Fibroblast of villous mesenchyme (primary cell): Measurements from ENCODE around the gene MYH7. TPM values are rescaled to one million over a fixed set of nuclear protein-coding genes. Genes with fewer than 3 reads are reported as not detected.

Source experiments
- DNase-seq: peaks from one replicate; pipeline ENCODE4 v3.0.0-alpha.2; 2010; ENCODE audit warnings: low read depth
- H3K4me3 ChIP-seq: 2 replicates; pipeline ENCODE4 v1.5.1; 2011; ENCODE audit warnings: low read depth, mild to moderate bottlenecking, low read length
- CTCF ChIP-seq: IDR thresholded peaks from 2 replicates; pipeline ENCODE4 v1.5.1; 2012; ENCODE audit warnings: low read depth, mild to moderate bottlenecking, low read length; ENCODE audit not compliant: insufficient read depth
- small RNA-seq: library from RNA; depleted of rRNA; stranded (forward); fragments of <200 nt; gene quantifications from one replicate; pipeline ENCODE3, GENCODE V24; 2012
- total RNA-seq: library from RNA; depleted of rRNA; stranded (reverse); fragments of >200 nt; gene quantifications from 2 replicates; pipeline ENCODE4 v1.2.3, GENCODE V29; 2012

Gene MYH7
- total RNA-seq, 1 donor = not detected

GRCh38 chr14:23366426-23366921 is 69.0 kb downstream of the MYH7 start:
- H3K4me3 ChIP-seq = peak overlapping the region; percentile 55
- TF ChIP-seq CTCF = no peak
- DNase-seq = peak; percentile 77

GRCh38 chr14:23365732-23366425 is 69.6 kb downstream of the MYH7 start:
- TF ChIP-seq CTCF = no peak
- DNase-seq = peak; percentile 77
- H3K4me3 ChIP-seq = peak overlapping the region; percentile 55

- peak within 1 kb of the TSS; percentile 60 for H3K4me3 ChIP-seq
- peak; percentile 33 for DNase-seq
- no peak for TF ChIP-seq CTCF
These were observed 70.3 kb downstream of the MYH7 start, which contains the start of gene EFS for GRCh38 chr14:23365036-23365731. Gene EFS (minus strand): TSS chr14:23365172. CDS start chr14:23365025, 147 bp downstream.

- H3K4me3 ChIP-seq = peak overlapping the region; percentile 60
- DNase-seq = peak; percentile 19
These were observed 71.1 kb downstream of the MYH7 start for GRCh38 chr14:23364164-23365035.

More at GRCh38 chr14:23364164-23365035, 71.1 kb downstream of the MYH7 start:
- no peak for TF ChIP-seq CTCF

Small RNA genes lying within 50 kb of the gene (small RNA-seq; reads per million reads assigned to genes)
- gene MIR208A (not detected), gene MIR208B (not detected)

Other genes starting within 250 kb of the MYH7 start
- not detected in 2 replicates for gene RNF212B, start 197.7 kb downstream of the MYH7 start, total RNA-seq
- gene HOMEZ, start 149.5 kb downstream of the MYH7 start, total RNA-seq = 4.2 and 6.0 TPM in 2 replicates
- 3.0 and 5.8 TPM in 2 replicates for gene PPP1R3E, start 132.8 kb downstream of the MYH7 start, total RNA-seq
- gene BCL2L2, start 128.8 kb downstream of the MYH7 start, total RNA-seq = 17.7 and 20.7 TPM in 2 replicates
- 51.2 and 75.1 TPM in 2 replicates for gene PABPN1, start 114.2 kb downstream of the MYH7 start, total RNA-seq
- gene SLC22A17, start 82.8 kb downstream of the MYH7 start, total RNA-seq = 14.8 and 16.4 TPM in 2 replicates
- gene EFS, start 70.5 kb downstream of the MYH7 start, total RNA-seq = 7.7 and 7.8 TPM in 2 replicates
- not detected in 2 replicates for gene IL25, start 62.9 kb downstream of the MYH7 start, total RNA-seq
- not detected in 2 replicates for gene CMTM5, start 58.6 kb downstream of the MYH7 start, total RNA-seq
- not detected in 2 replicates for gene MYH6, start 27.4 kb downstream of the MYH7 start, total RNA-seq
- 41.9 and 44.8 TPM in 2 replicates for gene NGDN, start 34.0 kb upstream of the MYH7 start, total RNA-seq
- under 0.01 TPM in 2 replicates for gene ZFHX2, start 116.1 kb upstream of the MYH7 start, total RNA-seq
- 15.5 and 18.0 TPM in 2 replicates for gene THTPA, start 120.6 kb upstream of the MYH7 start, total RNA-seq
- 18.1 and 20.0 TPM in 2 replicates for gene AP1G2, start 132.1 kb upstream of the MYH7 start, total RNA-seq
- not detected in 2 replicates for gene JPH4, start 143.1 kb upstream of the MYH7 start, total RNA-seq
- 0.32 and 0.43 TPM in 2 replicates for gene DHRS2, start 200.7 kb upstream of the MYH7 start, total RNA-seq